GM10248 (cell line): ENCODE data around the gene AP3D1.
"Not testable (repeated sequence)": the region's sequence is repeated elsewhere in the genome, so short reads cannot be mapped to it uniquely, and the experiment has no call there.

Experiments used
- CTCF ChIA-PET: fragments of 300-600 bp; sonication (Branson Sonifier 250); formaldehyde crosslinking; extraction: SDS; loops from one replicate; lab custom pipeline; 2021; ENCODE audit warnings: antibody characterized with exemption; lab: Yijun Ruan, JAX
- POLR2A ChIA-PET: fragments of 350-650 bp; sonication (Branson Sonifier 250); formaldehyde crosslinking; extraction: SDS; loops from one replicate; lab custom pipeline; 2020; ENCODE audit warnings: antibody characterized with exemption; lab: Yijun Ruan, JAX
- DNase-seq: peaks from one replicate; pipeline ENCODE4 v3.0.0; 2012; ENCODE audit errors: extremely low spot score
- CTCF ChIP-seq: IDR thresholded peaks from 2 replicates; pipeline ENCODE4 v1.5.1; 2012; ENCODE audit warnings: mild to moderate bottlenecking, low read depth; ENCODE audit errors: extremely low read depth, missing control alignments, control extremely low read depth

The AP3D1 gene

DNA sequence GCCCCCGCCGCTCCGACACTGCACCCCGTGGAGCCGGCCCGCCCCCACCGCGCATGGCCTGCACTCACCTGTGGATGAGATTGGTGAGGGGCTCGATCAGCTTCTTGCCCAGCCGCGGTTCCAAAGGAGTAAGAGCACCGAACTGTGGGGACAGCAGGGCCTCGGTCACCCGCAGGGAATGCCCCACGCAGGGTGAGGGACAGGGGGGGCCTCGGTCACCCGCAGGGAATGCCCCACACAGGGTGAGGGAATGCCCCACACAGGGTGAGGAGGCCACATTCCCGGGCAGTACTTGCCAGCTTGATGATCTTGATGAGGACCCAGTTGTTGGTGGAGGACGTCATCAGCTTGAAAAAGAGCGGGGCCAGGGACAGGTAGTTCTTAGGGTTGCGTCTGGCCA lies 22.3 kb downstream of the AP3D1 start:
- no peak for TF ChIP-seq CTCF
- POLR2A ChIA-PET, result no interaction called here
- CTCF ChIA-PET, result no interaction called here
- DNase-seq, result no peak

- DNase-seq, POLR2A ChIA-PET, CTCF ChIA-PET: not testable (repeated sequence)
These were observed 23.1 kb downstream of the AP3D1 start for GRCh38 chr19:2128252-2128651.

DNA sequence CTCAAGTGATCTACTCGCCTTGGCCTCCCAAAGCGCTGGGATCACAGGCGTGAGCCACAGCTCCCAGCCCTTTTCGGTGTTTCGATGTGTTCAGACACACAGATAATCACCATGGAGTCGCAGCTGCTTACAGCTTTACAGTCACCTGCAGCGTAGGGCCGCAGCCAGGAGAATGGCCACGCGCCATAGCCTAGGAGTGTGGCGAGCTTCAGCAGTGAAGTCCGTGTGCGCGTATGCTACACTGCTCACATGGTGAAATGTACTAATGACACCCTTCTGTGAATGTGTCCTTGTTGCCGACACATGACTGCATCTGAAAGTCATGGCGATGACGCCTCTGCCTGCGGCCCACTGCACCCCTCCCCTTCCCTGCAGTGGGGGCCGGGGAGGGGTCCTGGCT lies 23.6 kb downstream of the AP3D1 start:
- ChIA-PET POLR2A (no interaction called here), CTCF (no interaction called here)
- no peak for DNase-seq
- no peak for TF ChIP-seq CTCF

- POLR2A ChIA-PET, result no interaction called here
- TF ChIP-seq CTCF, result no peak
- no peak for DNase-seq
- CTCF ChIA-PET, result no interaction called here
These were observed 24.4 kb downstream of the AP3D1 start for GRCh38 chr19:2126879-2127518.

- POLR2A ChIA-PET, result interaction anchor here (0.5 to 0.6 kb wide), 2 partner anchors 31 to 35 kb away, joined by 6 read pairs; no protein-coding TSS in a partner anchor
- no peak for DNase-seq
- CTCF ChIA-PET, result no interaction called here
- no peak for TF ChIP-seq CTCF
These were observed 27.5 kb downstream of the AP3D1 start for GRCh38 chr19:2123682-2124387.

GRCh38 chr19:2122982-2123381 lies 28.4 kb downstream of the AP3D1 start:
- ChIA-PET POLR2A (no interaction called here), CTCF (interaction anchor here (0.6 kb wide), 1 partner anchor 113 kb away, joined by 3 read pairs; the partner anchor contains the start of gene PLEKHJ1)
- no peak for DNase-seq
- no peak for TF ChIP-seq CTCF

- ChIA-PET CTCF (interaction anchor here (0.6 kb wide), 1 partner anchor 114 kb away, joined by 3 read pairs; the partner anchor contains the start of gene PLEKHJ1), POLR2A (no interaction called here)
- no peak for DNase-seq
- TF ChIP-seq CTCF, result no peak
These were observed 29.1 kb downstream of the AP3D1 start for GRCh38 chr19:2122251-2122650.
